ENCODE measurements around the gene PHPT1.
"Not testable (repeated sequence)": the region's sequence is repeated elsewhere in the genome, so short reads cannot be mapped to it uniquely, and the experiment has no call there.

The PHPT1 gene

GRCh38 chr9:136823136-136824046 lies 25.8 kb upstream of the PHPT1 start:
- DNase-seq: no peak

- no peak for DNase-seq
Observed at GRCh38 chr9:136824496-136825225, 24.5 kb upstream of the PHPT1 start.

GRCh38 chr9:136825295-136826187 lies 23.7 kb upstream of the PHPT1 start:
- DNase-seq: no peak

GRCh38 chr9:136826188-136826541 lies 23.0 kb upstream of the PHPT1 start:
- no peak for DNase-seq

- DNase-seq: no peak
Observed at GRCh38 chr9:136826703-136827582, 22.3 kb upstream of the PHPT1 start.

GRCh38 chr9:136827794-136828473 lies 21.3 kb upstream of the PHPT1 start:
- no peak for DNase-seq

GRCh38 chr9:136828474-136829140 lies 20.6 kb upstream of the PHPT1 start:
- DNase-seq: no peak

GRCh38 chr9:136829412-136829811 lies 19.8 kb upstream of the PHPT1 start:
- no peak for DNase-seq

- no peak for DNase-seq
Observed at GRCh38 chr9:136829981-136830885, 19.0 kb upstream of the PHPT1 start.

- no peak for DNase-seq
Observed at GRCh38 chr9:136831002-136831719, 18.0 kb upstream of the PHPT1 start.

- DNase-seq: no peak
Observed at GRCh38 chr9:136831720-136832104, 17.5 kb upstream of the PHPT1 start.

GRCh38 chr9:136832581-136832980 lies 16.6 kb upstream of the PHPT1 start:
- DNase-seq: no peak

- DNase-seq: not testable (repeated sequence)
Observed at GRCh38 chr9:136833381-136834048, 15.7 kb upstream of the PHPT1 start.

GRCh38 chr9:136835162-136835931 lies 13.9 kb upstream of the PHPT1 start:
- DNase-seq: no peak

- DNase-seq: no peak
Observed at GRCh38 chr9:136835932-136836904, 13.0 kb upstream of the PHPT1 start.

- no peak for DNase-seq
Observed at GRCh38 chr9:136837146-136837855, 11.9 kb upstream of the PHPT1 start.

Measured in NCI-H748 treated with DMSO at 0.1 percent for 48 hours (cell line).